ENCODE data around the gene TEKT3.

DNA sequence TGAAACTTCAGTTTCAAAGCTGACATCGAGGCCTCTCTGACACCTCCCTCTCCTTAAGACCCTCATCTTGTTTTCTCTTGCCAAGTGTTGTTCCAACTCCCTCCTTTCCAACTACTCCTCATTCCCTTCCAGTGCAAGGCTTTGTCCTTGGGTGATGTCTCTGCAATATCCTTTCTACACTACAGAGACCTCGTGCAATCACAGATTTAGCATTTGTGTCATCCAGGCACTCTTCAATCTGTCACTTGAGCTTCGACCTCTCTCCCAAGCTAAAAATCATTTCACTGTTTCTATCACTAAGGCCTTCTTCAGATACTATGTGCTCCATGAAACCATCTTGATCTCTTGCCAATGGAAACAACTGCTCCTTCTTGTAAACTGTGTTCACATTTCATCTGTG, 31.6 kb downstream of the TEKT3 start:
- TF ChIP-seq, protein P1, sequence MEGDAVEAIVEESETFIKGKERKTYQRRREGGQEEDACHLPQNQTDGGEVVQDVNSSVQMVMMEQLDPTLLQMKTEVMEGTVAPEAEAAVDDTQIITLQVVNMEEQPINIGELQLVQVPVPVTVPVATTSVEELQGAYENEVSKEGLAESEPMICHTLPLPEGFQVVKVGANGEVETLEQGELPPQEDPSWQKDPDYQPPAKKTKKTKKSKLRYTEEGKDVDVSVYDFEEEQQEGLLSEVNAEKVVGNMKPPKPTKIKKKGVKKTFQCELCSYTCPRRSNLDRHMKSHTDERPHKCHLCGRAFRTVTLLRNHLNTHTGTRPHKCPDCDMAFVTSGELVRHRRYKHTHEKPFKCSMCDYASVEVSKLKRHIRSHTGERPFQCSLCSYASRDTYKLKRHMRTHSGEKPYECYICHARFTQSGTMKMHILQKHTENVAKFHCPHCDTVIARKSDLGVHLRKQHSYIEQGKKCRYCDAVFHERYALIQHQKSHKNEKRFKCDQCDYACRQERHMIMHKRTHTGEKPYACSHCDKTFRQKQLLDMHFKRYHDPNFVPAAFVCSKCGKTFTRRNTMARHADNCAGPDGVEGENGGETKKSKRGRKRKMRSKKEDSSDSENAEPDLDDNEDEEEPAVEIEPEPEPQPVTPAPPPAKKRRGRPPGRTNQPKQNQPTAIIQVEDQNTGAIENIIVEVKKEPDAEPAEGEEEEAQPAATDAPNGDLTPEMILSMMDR (IDR thresholded peaks at IDR 0.05) = no peak
- TF ChIP-seq POLR2A (IDR thresholded peaks at IDR 0.05) = no peak

Measured in heart left ventricle (tissue), 13 donors.